Measurements from ENCODE around the gene VKORC1L1.

- TF ChIP-seq EP300 (IDR thresholded peaks at IDR 0.05; ENCODE audit: borderline replicate concordance) = no peak
- TF ChIP-seq TAF1 (IDR thresholded peaks at IDR 0.05; ENCODE audit: low read depth) = no peak
- TF ChIP-seq REST (IDR thresholded peaks at IDR 0.05; ENCODE audit: low read depth) = no peak
- TF ChIP-seq MAX (IDR thresholded peaks at IDR 0.05) = no peak
- no peak for TF ChIP-seq NFIC (IDR thresholded peaks at IDR 0.05)
- no peak for TF ChIP-seq FOXM1 (IDR thresholded peaks at IDR 0.05; ENCODE audit: borderline replicate concordance, low read depth)
- no peak for TF ChIP-seq TCF12 (IDR thresholded peaks at IDR 0.05; ENCODE audit: low read depth)
- no peak for TF ChIP-seq EGR1 (IDR thresholded peaks at IDR 0.05)
- TF ChIP-seq CREB1 (IDR thresholded peaks at IDR 0.05; ENCODE audit: low read depth) = no peak
- no peak for TF ChIP-seq USF1 (IDR thresholded peaks at IDR 0.05)
- TF ChIP-seq CEBPB (IDR thresholded peaks at IDR 0.05) = no peak
- TF ChIP-seq TEAD4 (IDR thresholded peaks at IDR 0.05) = no peak
Measured at GRCh38 chr7:65953001-65953720, 80.3 kb downstream of the VKORC1L1 start.
